IMR-90 (cell line): Measurements from ENCODE around the gene MYO3B. TPM values are rescaled to one million over a fixed set of nuclear protein-coding genes. Genes with fewer than 3 reads are reported as not detected.

Experiments used
- ATAC-seq: fragments of 200-7000 bp; cut with Tn5 transposase; 2 replicates; pipeline ENCODE4 v1.9.1; 2020; ENCODE audit warnings: low read depth, mild to moderate bottlenecking, moderate library complexity
- BruUV-seq: library from RNA; stranded (reverse); fragments of 400-500 nt; replicated peaks from 2 replicates; lab custom pipeline; 2021; lab: Mats Ljungman, UMichigan
- CTCF ChIA-PET: fragments of 300-600 bp; formaldehyde crosslinking; extraction: SDS; loops from one replicate; lab custom pipeline; 2021; ENCODE audit warnings: antibody characterized with exemption; lab: Yijun Ruan, JAX
- POLR2A ChIA-PET: fragments of 300-600 bp; sonication (Branson Sonifier 250); formaldehyde crosslinking; loops from one replicate; lab custom pipeline; 2022; ENCODE audit warnings: antibody characterized with exemption; ENCODE audit not compliant: unreplicated experiment; lab: Charles Lee
- DNase-seq: peaks from one replicate; pipeline ENCODE4 v3.0.0; 2013
- H2AFZ ChIP-seq: replicated peaks from 2 replicates; pipeline ENCODE3; 2013; ENCODE audit warnings: low read length, mild to moderate bottlenecking; ENCODE audit not compliant: poor library complexity
- H2AK5ac ChIP-seq: 2 replicates; pipeline ENCODE4 v1.6.1; 2013; ENCODE audit warnings: low read depth, low read length, inconsistent platforms
- H2AK9ac ChIP-seq: replicated peaks from 2 replicates; pipeline ENCODE3; 2013; ENCODE audit warnings: mild to moderate bottlenecking, low read depth, low read length, moderate library complexity; ENCODE audit not compliant: poor library complexity
- H2BK120ac ChIP-seq: 2 replicates; pipeline ENCODE4 v1.6.1; 2013; ENCODE audit warnings: low read depth, low read length, inconsistent platforms
- H2BK15ac ChIP-seq: 3 replicates; pipeline ENCODE4 v1.6.1; 2013; ENCODE audit warnings: low read depth, low read length, inconsistent platforms
- H2BK20ac ChIP-seq: 2 replicates; pipeline ENCODE4 v1.6.1; 2013; ENCODE audit warnings: low read depth, mild to moderate bottlenecking, inconsistent platforms, low read length, moderate library complexity
- H2BK5ac ChIP-seq: 2 replicates; pipeline ENCODE4 v1.6.1; 2013; ENCODE audit warnings: mild to moderate bottlenecking, low read depth, low read length, inconsistent platforms; ENCODE audit not compliant: poor library complexity, severe bottlenecking
- H3K14ac ChIP-seq: replicated peaks from 2 replicates; pipeline ENCODE4 v1.6.1; 2013; ENCODE audit warnings: low read depth, low read length, inconsistent platforms
- H3K18ac ChIP-seq: 2 replicates; pipeline ENCODE4 v1.6.1; 2013; ENCODE audit warnings: low read depth, low read length, control low read depth
- H3K23ac ChIP-seq: 2 replicates; pipeline ENCODE4 v1.6.1; 2013; ENCODE audit warnings: low read depth, low read length, inconsistent platforms
- H3K27ac ChIP-seq: 2 replicates; pipeline ENCODE4 v1.5.1; 2013; ENCODE audit warnings: mild to moderate bottlenecking, control low read depth, low read length; ENCODE audit not compliant: insufficient read depth
- H3K27me3 ChIP-seq: 2 replicates; pipeline ENCODE4 v1.6.1; 2013; ENCODE audit warnings: low read length; ENCODE audit not compliant: control insufficient read depth, insufficient read depth
- H3K36me3 ChIP-seq: 2 replicates; pipeline ENCODE4 v1.6.1; 2013; ENCODE audit warnings: low read length, mixed read lengths; ENCODE audit not compliant: control insufficient read depth, insufficient read depth
- H3K4ac ChIP-seq: 2 replicates; pipeline ENCODE4 v1.6.1; 2013; ENCODE audit warnings: low read depth, low read length, inconsistent platforms
- H3K4me1 ChIP-seq: 2 replicates; pipeline ENCODE4 v1.6.1; 2013; ENCODE audit warnings: low read length, mixed read lengths; ENCODE audit not compliant: control insufficient read depth, insufficient read depth
- H3K4me2 ChIP-seq: 2 replicates; pipeline ENCODE4 v1.6.1; 2013; ENCODE audit warnings: low read depth, mild to moderate bottlenecking, control low read depth, low read length, moderate library complexity
- H3K4me3 ChIP-seq: 2 replicates; pipeline ENCODE4 v1.5.1; 2013; ENCODE audit warnings: low read depth, mild to moderate bottlenecking, control low read depth, low read length, moderate library complexity; ENCODE audit not compliant: insufficient read depth
- H3K56ac ChIP-seq: 2 replicates; pipeline ENCODE4 v1.6.1; 2013; ENCODE audit warnings: low read length, inconsistent platforms; ENCODE audit not compliant: insufficient read depth; ENCODE audit errors: extremely low read depth
- H3K79me1 ChIP-seq, 2 experiments: 2 replicates each; pipeline ENCODE4 v1.6.1; 2013; ENCODE audit warnings: low read length in 2 of 2, inconsistent platforms in 1 of 2, low read depth in 1 of 2
- H3K9ac ChIP-seq: 2 replicates; pipeline ENCODE4 v1.6.1; 2013; ENCODE audit warnings: low read depth, low read length, control low read depth
- H3K9me1 ChIP-seq: 2 replicates; pipeline ENCODE4 v1.6.1; 2013; ENCODE audit warnings: low read length, inconsistent platforms; ENCODE audit not compliant: insufficient read depth
- H3K9me3 ChIP-seq: 2 replicates; pipeline ENCODE4 v1.6.1; 2013; ENCODE audit warnings: low read length; ENCODE audit not compliant: control insufficient read depth, insufficient read depth
- H4K20me1 ChIP-seq: 2 replicates; pipeline ENCODE4 v1.6.1; 2013; ENCODE audit warnings: low read length, inconsistent platforms; ENCODE audit not compliant: insufficient read depth
- H4K5ac ChIP-seq: 2 replicates; pipeline ENCODE4 v1.6.1; 2013; ENCODE audit warnings: mild to moderate bottlenecking, low read depth, low read length, control low read depth
- H4K8ac ChIP-seq, 2 experiments: 2 replicates each; pipeline ENCODE4 v1.6.1; 2013; ENCODE audit warnings: low read depth in 2 of 2, low read length in 2 of 2, control low read depth in 1 of 2, inconsistent platforms in 1 of 2
- H4K91ac ChIP-seq: 2 replicates; pipeline ENCODE4 v1.6.1; 2013; ENCODE audit warnings: low read depth, low read length, inconsistent platforms; ENCODE audit not compliant: insufficient read depth
- BHLHE40 ChIP-seq: fragments of 150-350 bp; IDR thresholded peaks from 2 replicates; pipeline ENCODE4 v1.6.1; 2016; ENCODE audit warnings: mild to moderate bottlenecking, low read depth, low read length
- CEBPB ChIP-seq: IDR thresholded peaks from 2 replicates; pipeline ENCODE4 v1.6.1; 2012; ENCODE audit warnings: low read depth, low read length, improper control_type of control experiment
- CHD1 ChIP-seq: IDR thresholded peaks from 2 replicates; pipeline ENCODE4 v1.6.1; 2012; ENCODE audit warnings: low read depth, low read length, improper control_type of control experiment
- FOS ChIP-seq: fragments of 150-350 bp; IDR thresholded peaks from 2 replicates; pipeline ENCODE4 v1.6.1; 2016; ENCODE audit warnings: low read depth, low read length
- MAFK ChIP-seq: IDR thresholded peaks from 2 replicates; pipeline ENCODE4 v1.6.1; 2012; ENCODE audit warnings: low read depth, low read length, improper control_type of control experiment
- MAZ ChIP-seq: IDR thresholded peaks from 2 replicates; pipeline ENCODE4 v1.6.1; 2012; ENCODE audit warnings: low read depth, mild to moderate bottlenecking, low read length, improper control_type of control experiment, moderate library complexity, borderline replicate concordance
- MXI1 ChIP-seq: IDR thresholded peaks from 2 replicates; pipeline ENCODE4 v1.6.1; 2012; ENCODE audit warnings: low read depth, mild to moderate bottlenecking, low read length, moderate library complexity, borderline replicate concordance
- NFE2L2 ChIP-seq: fragments of 150-350 bp; IDR thresholded peaks from 2 replicates; pipeline ENCODE4 v1.6.1; 2016; ENCODE audit warnings: low read depth, mild to moderate bottlenecking, low read length
- POLR2A ChIP-seq: IDR thresholded peaks from 2 replicates; pipeline ENCODE4 v1.6.1; 2012; ENCODE audit warnings: mild to moderate bottlenecking, low read depth, low read length
- RAD21 ChIP-seq: IDR thresholded peaks from 2 replicates; pipeline ENCODE4 v1.6.1; 2012; ENCODE audit warnings: low read length, improper control_type of control experiment
- RCOR1 ChIP-seq: IDR thresholded peaks from 2 replicates; pipeline ENCODE4 v1.6.1; 2012; ENCODE audit warnings: mild to moderate bottlenecking, low read length, improper control_type of control experiment; ENCODE audit not compliant: insufficient replicate concordance
- RFX5 ChIP-seq: IDR thresholded peaks from 2 replicates; pipeline ENCODE4 v1.8.0; 2012; ENCODE audit warnings: low read depth, mild to moderate bottlenecking, low read length, moderate library complexity
- SMC3 ChIP-seq: fragments of 150-350 bp; IDR thresholded peaks from 2 replicates; pipeline ENCODE4 v1.6.1; 2016; ENCODE audit warnings: low read depth, mild to moderate bottlenecking, antibody characterized with exemption, low read length, moderate library complexity
- WGBS, 2 experiments: methylation state at CpG; one replicate each; pipeline versions ENCODE4 v1.1.5 to v1.1.7; 2013; ENCODE audit warnings: missing lambda C conversion rate in 2 of 2; ENCODE audit not compliant: insufficient read length in 1 of 2; ENCODE audit errors: extremely low coverage in 2 of 2; 5-methylcytosine and 5-hydroxymethylcytosine counted together
- dilution Hi-C: fragments of 300-500 bp; cut with HindIII; formaldehyde crosslinking; loops from one replicate; pipeline ENCODE4 v1.14.3; 2018; ENCODE audit warnings: low sequenced_read_pairs; ENCODE audit not compliant: unreplicated experiment
- in situ Hi-C: fragments of 300-500 bp; cut with MboI; formaldehyde crosslinking; loops from 3 replicates; pipeline ENCODE4 v1.14.3; 2019; ENCODE audit warnings: low sequenced_read_pairs, inconsistent platforms, mixed read lengths
- intact Hi-C: fragments of 100-400 bp; cut with micrococcal nuclease; formaldehyde crosslinking; loops from 2 replicates; pipeline ENCODE4 v1.10.0; 2022
- polyA plus RNA-seq, 3 experiments: library from polyadenylated mRNA; depleted of rRNA; stranded (reverse); fragments of >200 nt; gene quantifications; 2 replicates each; pipeline ENCODE4 v1.2.3, GENCODE V29; 2012; ENCODE audit warnings: low replicate concordance in 1 of 3
- total RNA-seq: library from RNA; depleted of rRNA; stranded (reverse); fragments of >200 nt; gene quantifications from 2 replicates; pipeline ENCODE4 v1.2.3, GENCODE V29; 2012
- TF ChIP-seq, protein P1 (sequence below): fragments of 150-350 bp; IDR thresholded peaks from 2 replicates; pipeline ENCODE4 v1.6.1; 2016; ENCODE audit warnings: low read depth, mild to moderate bottlenecking, low read length, moderate library complexity, borderline replicate concordance
- TF ChIP-seq, protein P2 (sequence below): fragments of 150-350 bp; IDR thresholded peaks from 2 replicates; pipeline ENCODE4 v1.6.1; 2017; ENCODE audit warnings: mild to moderate bottlenecking, antibody characterized with exemption, low read length, low read depth
- TF ChIP-seq, protein P3 (sequence below): conservative IDR thresholded peaks from 2 replicates; pipeline ENCODE4 v1.5.1; 2012; ENCODE audit warnings: mild to moderate bottlenecking, low read depth, low read length, improper control_type of control experiment

MYO3B gene
- total and polyA plus RNA-seq, 2 of the 4 experiments (the other 2 are of a cell fraction), result 0.02 TPM; not detected in 1

DNA sequence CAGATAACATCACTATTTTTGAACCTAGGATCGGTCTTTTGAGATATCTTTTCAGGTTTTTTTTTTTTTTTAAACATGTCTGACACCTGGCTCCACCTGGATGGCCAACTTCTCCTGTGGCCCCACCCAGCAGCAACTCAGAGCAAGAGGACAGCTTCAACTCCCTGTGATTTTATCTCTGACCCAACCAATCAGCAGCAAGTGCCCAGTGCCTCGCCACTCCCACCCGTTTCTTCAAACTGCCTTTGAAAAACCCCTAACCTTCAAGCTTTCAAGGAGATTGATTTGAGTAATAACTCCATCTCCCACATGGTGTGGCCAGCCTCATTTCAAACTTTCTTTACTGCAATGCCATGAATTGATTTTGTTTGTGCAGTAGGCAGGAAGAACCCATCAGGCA, 19.0 kb downstream of the MYO3B start:
- no peak for TF ChIP-seq MAZ
- no peak for TF ChIP-seq SMC3
- TF ChIP-seq, protein P1, sequence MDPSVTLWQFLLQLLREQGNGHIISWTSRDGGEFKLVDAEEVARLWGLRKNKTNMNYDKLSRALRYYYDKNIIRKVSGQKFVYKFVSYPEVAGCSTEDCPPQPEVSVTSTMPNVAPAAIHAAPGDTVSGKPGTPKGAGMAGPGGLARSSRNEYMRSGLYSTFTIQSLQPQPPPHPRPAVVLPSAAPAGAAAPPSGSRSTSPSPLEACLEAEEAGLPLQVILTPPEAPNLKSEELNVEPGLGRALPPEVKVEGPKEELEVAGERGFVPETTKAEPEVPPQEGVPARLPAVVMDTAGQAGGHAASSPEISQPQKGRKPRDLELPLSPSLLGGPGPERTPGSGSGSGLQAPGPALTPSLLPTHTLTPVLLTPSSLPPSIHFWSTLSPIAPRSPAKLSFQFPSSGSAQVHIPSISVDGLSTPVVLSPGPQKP, result no peak
- no peak for TF ChIP-seq MAFK
- no peak for TF ChIP-seq RFX5
- no peak for TF ChIP-seq RAD21
- TF ChIP-seq, protein P2, sequence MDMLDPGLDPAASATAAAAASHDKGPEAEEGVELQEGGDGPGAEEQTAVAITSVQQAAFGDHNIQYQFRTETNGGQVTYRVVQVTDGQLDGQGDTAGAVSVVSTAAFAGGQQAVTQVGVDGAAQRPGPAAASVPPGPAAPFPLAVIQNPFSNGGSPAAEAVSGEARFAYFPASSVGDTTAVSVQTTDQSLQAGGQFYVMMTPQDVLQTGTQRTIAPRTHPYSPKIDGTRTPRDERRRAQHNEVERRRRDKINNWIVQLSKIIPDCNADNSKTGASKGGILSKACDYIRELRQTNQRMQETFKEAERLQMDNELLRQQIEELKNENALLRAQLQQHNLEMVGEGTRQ, result no peak
- no peak for TF ChIP-seq POLR2A
- TF ChIP-seq FOS, result no peak
- no peak for TF ChIP-seq BHLHE40
- no peak for TF ChIP-seq RCOR1
- TF ChIP-seq CHD1, result no peak
- no peak for TF ChIP-seq MXI1
- TF ChIP-seq, protein P3, sequence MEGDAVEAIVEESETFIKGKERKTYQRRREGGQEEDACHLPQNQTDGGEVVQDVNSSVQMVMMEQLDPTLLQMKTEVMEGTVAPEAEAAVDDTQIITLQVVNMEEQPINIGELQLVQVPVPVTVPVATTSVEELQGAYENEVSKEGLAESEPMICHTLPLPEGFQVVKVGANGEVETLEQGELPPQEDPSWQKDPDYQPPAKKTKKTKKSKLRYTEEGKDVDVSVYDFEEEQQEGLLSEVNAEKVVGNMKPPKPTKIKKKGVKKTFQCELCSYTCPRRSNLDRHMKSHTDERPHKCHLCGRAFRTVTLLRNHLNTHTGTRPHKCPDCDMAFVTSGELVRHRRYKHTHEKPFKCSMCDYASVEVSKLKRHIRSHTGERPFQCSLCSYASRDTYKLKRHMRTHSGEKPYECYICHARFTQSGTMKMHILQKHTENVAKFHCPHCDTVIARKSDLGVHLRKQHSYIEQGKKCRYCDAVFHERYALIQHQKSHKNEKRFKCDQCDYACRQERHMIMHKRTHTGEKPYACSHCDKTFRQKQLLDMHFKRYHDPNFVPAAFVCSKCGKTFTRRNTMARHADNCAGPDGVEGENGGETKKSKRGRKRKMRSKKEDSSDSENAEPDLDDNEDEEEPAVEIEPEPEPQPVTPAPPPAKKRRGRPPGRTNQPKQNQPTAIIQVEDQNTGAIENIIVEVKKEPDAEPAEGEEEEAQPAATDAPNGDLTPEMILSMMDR, result no peak
- TF ChIP-seq CEBPB, result no peak
- TF ChIP-seq NFE2L2, result no peak
- no TSS peak for BruUV-seq
- Histone ChIP-seq H3K9me3 (no peaks in the 10 kb centered on the region), H4K8ac (no peak overlapping the region), H4K20me1 (no peaks in the 10 kb centered on the region), H2AFZ (no peak overlapping the region), H2BK20ac (no peak overlapping the region), H2BK120ac (no peak overlapping the region), H4K91ac (no peak overlapping the region), H3K9ac (no peak overlapping the region), H4K5ac (no peak overlapping the region), H3K4me3 (no peak overlapping the region), H3K27me3 (peaks cover 3% of the 10 kb centered on the region; the same call in 1 of the 2 replicates), H3K23ac (no peak overlapping the region), H3K14ac (no peak overlapping the region), H3K4me2 (no peak overlapping the region), H3K4ac (no peak overlapping the region), H3K56ac (no peak overlapping the region), H2AK5ac (no peak overlapping the region), H2AK9ac (no peak overlapping the region), H2BK15ac (no peak overlapping the region), H3K18ac (no peak overlapping the region), H3K36me3 (no peaks in the 10 kb centered on the region), H3K79me1 (no peaks in the 10 kb centered on the region), H2BK5ac (no peak overlapping the region), H3K9me1 (no peaks in the 10 kb centered on the region), H3K27ac (no peak overlapping the region), H3K4me1 (no peaks in the 10 kb centered on the region)
- DNase-seq, result no peak
- dilution Hi-C loops (no loop called here), in situ Hi-C loops (no loop called here), intact Hi-C loops (no loop called here)
- ATAC-seq, result no peak
- WGBS, 2 experiments, result no CpG with 5 or more reads among the region's 3 CpGs
- POLR2A ChIA-PET, result no interaction called here
- CTCF ChIA-PET, result no interaction called here
